Liver (tissue), 9 donors: Measurements from ENCODE around the gene SNRNP48. TPM values are rescaled to one million over a fixed set of nuclear protein-coding genes. Genes with fewer than 3 reads are reported as not detected.

Experiments used
- DNase-seq: peaks from one replicate; pipeline ENCODE4 v3.0.0-alpha.2; 2017; ENCODE audit warnings: low spot score
- H3K27ac ChIP-seq, 2 donors: one replicate each; pipeline ENCODE4 v1.7.0; 2013; ENCODE audit warnings: inconsistent platforms in 2 of 2, low read length in 2 of 2, control low read depth in 1 of 2, low read depth in 1 of 2, mild to moderate bottlenecking in 1 of 2
- H3K27me3 ChIP-seq, 4 donors: one replicate each; pipeline versions ENCODE4 v1.6.1 to v1.7.0; 2013; ENCODE audit warnings: low read length in 3 of 4, inconsistent platforms in 1 of 4, mild to moderate bottlenecking in 1 of 4, moderate library complexity in 1 of 4; ENCODE audit not compliant: control insufficient read depth in 4 of 4, insufficient read depth in 4 of 4
- H3K36me3 ChIP-seq, 4 donors: one replicate each; pipeline versions ENCODE4 v1.6.1 to v1.7.0; 2013; ENCODE audit warnings: low read length in 3 of 4, mild to moderate bottlenecking in 3 of 4, low read depth in 1 of 4, moderate library complexity in 1 of 4; ENCODE audit not compliant: control insufficient read depth in 4 of 4, insufficient read depth in 3 of 4
- H3K4me1 ChIP-seq, 4 donors: one replicate each; pipeline versions ENCODE4 v1.6.1 to v1.7.0; 2013; ENCODE audit warnings: low read length in 3 of 4, mild to moderate bottlenecking in 3 of 4, moderate library complexity in 1 of 4; ENCODE audit not compliant: control insufficient read depth in 4 of 4, insufficient read depth in 4 of 4
- H3K4me3 ChIP-seq, 3 donors: one replicate each; pipeline versions ENCODE4 v1.6.1 to v1.7.0; 2013; ENCODE audit warnings: low read length in 3 of 3, control low read depth in 1 of 3, low read depth in 1 of 3, mild to moderate bottlenecking in 1 of 3
- H3K9ac ChIP-seq, 2 donors: one replicate each; pipeline ENCODE4 v1.7.0; 2013; ENCODE audit warnings: low read length in 2 of 2, mild to moderate bottlenecking in 2 of 2, moderate library complexity in 2 of 2, control low read depth in 1 of 2, low read depth in 1 of 2
- H3K9me3 ChIP-seq, 4 donors: one replicate each; pipeline versions ENCODE4 v1.6.1 to v1.7.0; 2013; ENCODE audit warnings: low read length in 3 of 4; ENCODE audit not compliant: control insufficient read depth in 4 of 4
- ATF3 ChIP-seq: IDR thresholded peaks from 2 replicates; pipeline ENCODE4 v1.6.1; 2016; ENCODE audit warnings: antibody characterized with exemption
- CTCF ChIP-seq: fragments of 150-350 bp; IDR thresholded peaks from 2 replicates; pipeline ENCODE4 v1.5.1; 2017; ENCODE audit warnings: improper control_type of control experiment, low read depth, low read length; ENCODE audit not compliant: missing input control
- EGR1 ChIP-seq, 2 donors: IDR thresholded peaks; 2 replicates each; pipeline ENCODE4 v1.6.1; 2016 to 2018; ENCODE audit warnings: antibody characterized with exemption in 2 of 2, low read depth in 2 of 2
- FOXA2 ChIP-seq: IDR thresholded peaks from 2 replicates; pipeline ENCODE4 v1.6.1; 2016; ENCODE audit warnings: antibody characterized with exemption
- GABPA ChIP-seq, 2 donors: IDR thresholded peaks in 1 of 2; conservative IDR thresholded peaks in 1 of 2; 2 replicates each; pipeline ENCODE4 v1.6.1; 2016; ENCODE audit warnings: antibody characterized with exemption in 2 of 2, mild to moderate bottlenecking in 1 of 2, moderate library complexity in 1 of 2
- JUND ChIP-seq, 2 donors: IDR thresholded peaks; 2 replicates each; pipeline ENCODE4 v1.6.1; 2016; ENCODE audit warnings: antibody characterized with exemption in 2 of 2
- MAX ChIP-seq: IDR thresholded peaks from 2 replicates; pipeline ENCODE4 v1.6.1; 2016; ENCODE audit warnings: antibody characterized with exemption
- NR2F2 ChIP-seq: IDR thresholded peaks from 2 replicates; pipeline ENCODE4 v1.6.1; 2016; ENCODE audit warnings: antibody characterized with exemption
- RAD21 ChIP-seq, 2 donors: IDR thresholded peaks; 2 replicates each; pipeline ENCODE4 v1.6.1; 2016; ENCODE audit warnings: antibody characterized with exemption in 2 of 2, mild to moderate bottlenecking in 2 of 2
- REST ChIP-seq: IDR thresholded peaks from 2 replicates; pipeline ENCODE4 v1.6.1; 2016; ENCODE audit warnings: antibody characterized with exemption, mild to moderate bottlenecking
- SP1 ChIP-seq: IDR thresholded peaks from 2 replicates; pipeline ENCODE4 v1.6.1; 2018; ENCODE audit warnings: antibody characterized with exemption, mild to moderate bottlenecking
- TAF1 ChIP-seq: conservative IDR thresholded peaks from 2 replicates; pipeline ENCODE4 v1.6.1; 2016; ENCODE audit warnings: antibody characterized with exemption, mild to moderate bottlenecking
- YY1 ChIP-seq: IDR thresholded peaks from 2 replicates; pipeline ENCODE4 v1.6.1; 2016; ENCODE audit warnings: antibody characterized with exemption, mild to moderate bottlenecking
- ZBTB33 ChIP-seq: IDR thresholded peaks from 2 replicates; pipeline ENCODE4 v1.6.1; 2016; ENCODE audit warnings: antibody characterized with exemption
- WGBS: extraction: QIAGEN DNeasy Blood & Tissue Kit; methylation state at CpG from one replicate; pipeline ENCODE4 v1.1.7; 2013; 5-methylcytosine and 5-hydroxymethylcytosine counted together
- polyA plus RNA-seq, 2 donors: library from polyadenylated mRNA; stranded (reverse) in 1 of 2; unstranded in 1 of 2; fragments of 200-250 nt in 1 of 2; fragments of >200 nt in 1 of 2; fragmentation: Nextera tagmentation in 1 of 2; extraction: Ambion mirVana in 1 of 2; gene quantifications; one replicate each; pipeline versions ENCODE4 v1.2.1 to v1.2.3, GENCODE V29; 2013 to 2015
- total RNA-seq, 2 donors: library from RNA; depleted of rRNA; stranded (reverse); fragments of >200 nt; gene quantifications; one replicate each; pipeline ENCODE4 v1.2.3, GENCODE V29; 2014
- donor health status: healthy.
- donor health status: healthy.
- donor health status: healthy.
- donor health status: healthy.
- donor health status: healthy.

SNRNP48 gene
- total and polyA plus RNA-seq, 4 donors: 5.0 to 9.7 (median 8.4) TPM

- Histone ChIP-seq H3K4me3 (no peak overlapping the region), H3K9me3 (no peaks in the 10 kb centered on the region), H3K9ac (peak overlapping the region in 1 of 2 donors; percentile 42), H3K27me3 (no peaks in the 10 kb centered on the region), H3K4me1 (peaks cover 10 to 64% (median 32%) of the 10 kb centered on the region in 4 donors), H3K27ac (peak overlapping the region in 1 of 2 donors; percentile 13), H3K36me3 (no peaks in the 10 kb centered on the region)
- no peak for DNase-seq
- WGBS: 84% methylated on average over 6 of the region's 6 CpGs
- TF ChIP-seq FOXA2 (no peak), GABPA (IDR thresholded peaks at IDR 0.05 in 1 of 2, conservative IDR thresholded peaks at IDR 0.05 in 1 of 2) (no peak), CTCF (no peak), REST (no peak), RAD21 (IDR thresholded peaks at IDR 0.05) (no peak), EGR1 (IDR thresholded peaks at IDR 0.05; ENCODE audit: low read depth in 2 of 2) (no peak), TAF1 (no peak), JUND (IDR thresholded peaks at IDR 0.05) (no peak), YY1 (no peak), NR2F2 (no peak), MAX (no peak), ATF3 (no peak), ZBTB33 (no peak)
Measured at GRCh38 chr6:7546020-7546369, 44.0 kb upstream of the SNRNP48 start.

- H3K36me3 ChIP-seq: no peaks in the 10 kb centered on the region
- H3K4me1 ChIP-seq: peaks cover 10 to 64% (median 32%) of the 10 kb centered on the region in 4 donors
- no peak for DNase-seq
- no peak overlapping the region for H3K27ac ChIP-seq
- no peak overlapping the region for H3K4me3 ChIP-seq
- H3K9ac ChIP-seq: no peak overlapping the region
- no peaks in the 10 kb centered on the region for H3K27me3 ChIP-seq
- H3K9me3 ChIP-seq: no peaks in the 10 kb centered on the region
- 87% methylated on average over 2 of the region's 2 CpGs for WGBS
- no peak for TF ChIP-seq REST
- no peak for TF ChIP-seq YY1
- no peak for TF ChIP-seq ZBTB33
- TF ChIP-seq NR2F2: no peak
- no peak for TF ChIP-seq SP1
- TF ChIP-seq EGR1 (IDR thresholded peaks at IDR 0.05; ENCODE audit: low read depth in 2 of 2): no peak
- TF ChIP-seq GABPA (IDR thresholded peaks at IDR 0.05 in 1 of 2, conservative IDR thresholded peaks at IDR 0.05 in 1 of 2): no peak
- TF ChIP-seq CTCF: no peak
- no peak for TF ChIP-seq MAX
Measured at GRCh38 chr6:7546383-7546782, 43.6 kb upstream of the SNRNP48 start.
